ENCODE results near the gene FOXP2.

The FOXP2 gene

GRCh38 chr7:114388021-114388420 is 26.6 kb upstream of the FOXP2 start:
- DNase-seq (ENCODE audit: low read depth): no peak
- no peak for TF ChIP-seq CTCF (conservative IDR thresholded peaks at IDR 0.05; ENCODE audit: low read depth, low read length)
- H3K4me3 ChIP-seq (ENCODE audit: low read length): no peak overlapping the region

GRCh38 chr7:114392686-114393085 is 21.9 kb upstream of the FOXP2 start:
- DNase-seq (ENCODE audit: low read depth): peak; percentile 72
- no peak for TF ChIP-seq CTCF (conservative IDR thresholded peaks at IDR 0.05; ENCODE audit: low read depth, low read length)
- no peak overlapping the region for H3K4me3 ChIP-seq (ENCODE audit: low read length)

GRCh38 chr7:114402876-114403635 is 11.6 kb upstream of the FOXP2 start:
- DNase-seq (ENCODE audit: low read depth): no peak
- no peak for TF ChIP-seq CTCF (conservative IDR thresholded peaks at IDR 0.05; ENCODE audit: low read depth, low read length)
- H3K4me3 ChIP-seq (ENCODE audit: low read length): no peak overlapping the region

- no peak for DNase-seq (ENCODE audit: low read depth)
- TF ChIP-seq CTCF (conservative IDR thresholded peaks at IDR 0.05; ENCODE audit: low read depth, low read length): peak; percentile 53
- H3K4me3 ChIP-seq (ENCODE audit: low read length): no peak overlapping the region
These were observed 9.2 kb upstream of the FOXP2 start for GRCh38 chr7:114405427-114405826.

GRCh38 chr7:114409750-114410149 is 4.9 kb upstream of the FOXP2 start:
- DNase-seq (ENCODE audit: low read depth): no peak
- no peak for TF ChIP-seq CTCF (conservative IDR thresholded peaks at IDR 0.05; ENCODE audit: low read depth, low read length)

GRCh38 chr7:114412548-114412947 is 2.1 kb upstream of the FOXP2 start:
- H3K4me3 ChIP-seq (ENCODE audit: low read length): no peak overlapping the region
- no peak for TF ChIP-seq CTCF (conservative IDR thresholded peaks at IDR 0.05; ENCODE audit: low read depth, low read length)
- DNase-seq (ENCODE audit: low read depth): no peak

More at GRCh38 chr7:114409750-114410149, 4.9 kb upstream of the FOXP2 start:
- no peak overlapping the region for H3K4me3 ChIP-seq (ENCODE audit: low read length)

GRCh38 chr7:114413761-114414155 is 857 bp upstream of the FOXP2 start:
- TF ChIP-seq CTCF (conservative IDR thresholded peaks at IDR 0.05; ENCODE audit: low read depth, low read length): no peak
- no peak overlapping the region for H3K4me3 ChIP-seq (ENCODE audit: low read length)
- no peak for DNase-seq (ENCODE audit: low read depth)

Data from retinal pigment epithelial cell (primary cell).